ENCODE data around the gene C10orf105.

C10orf105 gene

GRCh38 chr10:71677261-71677660 lies 42.3 kb downstream of the C10orf105 start:
- no peak for DNase-seq (ENCODE audit: low read depth, low spot score)

GRCh38 chr10:71675295-71675970 lies 44.1 kb downstream of the C10orf105 start:
- DNase-seq (ENCODE audit: low read depth, low spot score): no peak

GRCh38 chr10:71671994-71672946 lies 47.3 kb downstream of the C10orf105 start:
- no peak for DNase-seq (ENCODE audit: low read depth, low spot score)

- no peak for DNase-seq (ENCODE audit: low read depth, low spot score)
Observed at GRCh38 chr10:71667387-71667752, 52.2 kb downstream of the C10orf105 start.

- DNase-seq (ENCODE audit: low read depth, low spot score): no peak
Observed at GRCh38 chr10:71666639-71667386, 52.8 kb downstream of the C10orf105 start.

- DNase-seq (ENCODE audit: low read depth, low spot score): no peak
Observed at GRCh38 chr10:71665456-71665855, 54.1 kb downstream of the C10orf105 start.

GRCh38 chr10:71664585-71664984 lies 55.0 kb downstream of the C10orf105 start:
- no peak for DNase-seq (ENCODE audit: low read depth, low spot score)

GRCh38 chr10:71663311-71663710 lies 56.3 kb downstream of the C10orf105 start:
- no peak for DNase-seq (ENCODE audit: low read depth, low spot score)

- no peak for DNase-seq (ENCODE audit: low read depth, low spot score)
Observed at GRCh38 chr10:71661779-71662336, 57.7 kb downstream of the C10orf105 start.

All from ELF-1 (cell line).